Nephron (organoid): ENCODE measurements around the gene TGM3.

Experiments
- H3K27ac Mint-ChIP-seq, 3 experiments: 2 replicates each; pipeline ENCODE4 v1.8.0; 2020; ENCODE audit warnings: mixed read lengths in 3 of 3, mild to moderate bottlenecking in 2 of 3, moderate library complexity in 1 of 3
- H3K27me3 Mint-ChIP-seq: 2 replicates; pipeline ENCODE4 v1.8.0; 2021; ENCODE audit warnings: low read depth, mild to moderate bottlenecking, moderate library complexity, mixed read lengths
- H3K36me3 Mint-ChIP-seq: 2 replicates; pipeline ENCODE4 v1.8.0; 2020; ENCODE audit warnings: low read depth, mixed read lengths
- H3K4me1 Mint-ChIP-seq: 2 replicates; pipeline ENCODE4 v1.8.0; 2020; ENCODE audit warnings: mixed read lengths
- H3K4me3 Mint-ChIP-seq, 3 experiments: 2 replicates each; pipeline ENCODE4 v1.8.0; 2020; ENCODE audit warnings: mild to moderate bottlenecking in 3 of 3, mixed read lengths in 3 of 3, moderate library complexity in 2 of 3
- H3K9me3 Mint-ChIP-seq: 2 replicates; pipeline ENCODE4 v1.8.0; 2020; ENCODE audit warnings: mixed read lengths
- TF ChIP-seq, protein P1 (sequence below), 3 experiments: fragments of 200-600 bp; sonication (generic); IDR thresholded peaks; one replicate each; pipeline ENCODE4 v1.5.0; 2021; ENCODE audit warnings: antibody characterized with exemption in 3 of 3; ENCODE audit not compliant: unreplicated experiment in 3 of 3

The TGM3 gene

GRCh38 chr20:2336471-2336870 is 40.7 kb downstream of the TGM3 start:
- H3K36me3 Mint-ChIP-seq: no peaks in the 10 kb centered on the region
- TF ChIP-seq, protein P1, sequence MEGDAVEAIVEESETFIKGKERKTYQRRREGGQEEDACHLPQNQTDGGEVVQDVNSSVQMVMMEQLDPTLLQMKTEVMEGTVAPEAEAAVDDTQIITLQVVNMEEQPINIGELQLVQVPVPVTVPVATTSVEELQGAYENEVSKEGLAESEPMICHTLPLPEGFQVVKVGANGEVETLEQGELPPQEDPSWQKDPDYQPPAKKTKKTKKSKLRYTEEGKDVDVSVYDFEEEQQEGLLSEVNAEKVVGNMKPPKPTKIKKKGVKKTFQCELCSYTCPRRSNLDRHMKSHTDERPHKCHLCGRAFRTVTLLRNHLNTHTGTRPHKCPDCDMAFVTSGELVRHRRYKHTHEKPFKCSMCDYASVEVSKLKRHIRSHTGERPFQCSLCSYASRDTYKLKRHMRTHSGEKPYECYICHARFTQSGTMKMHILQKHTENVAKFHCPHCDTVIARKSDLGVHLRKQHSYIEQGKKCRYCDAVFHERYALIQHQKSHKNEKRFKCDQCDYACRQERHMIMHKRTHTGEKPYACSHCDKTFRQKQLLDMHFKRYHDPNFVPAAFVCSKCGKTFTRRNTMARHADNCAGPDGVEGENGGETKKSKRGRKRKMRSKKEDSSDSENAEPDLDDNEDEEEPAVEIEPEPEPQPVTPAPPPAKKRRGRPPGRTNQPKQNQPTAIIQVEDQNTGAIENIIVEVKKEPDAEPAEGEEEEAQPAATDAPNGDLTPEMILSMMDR (IDR thresholded peaks at IDR 0.05; ENCODE audit: unreplicated experiment in 3 of 3): no peak
- no peaks in the 10 kb centered on the region for H3K9me3 Mint-ChIP-seq
- H3K4me3 Mint-ChIP-seq: no peak overlapping the region
- H3K27me3 Mint-ChIP-seq: peaks cover 5% of the 10 kb centered on the region
- no peaks in the 10 kb centered on the region for H3K4me1 Mint-ChIP-seq
- H3K27ac Mint-ChIP-seq: no peak overlapping the region

- TF ChIP-seq, protein P1 (IDR thresholded peaks at IDR 0.05; ENCODE audit: unreplicated experiment in 3 of 3): no peak
- Mint-ChIP-seq H3K4me1 (no peaks in the 10 kb centered on the region), H3K36me3 (no peaks in the 10 kb centered on the region), H3K27me3 (peaks cover 5% of the 10 kb centered on the region), H3K4me3 (no peak overlapping the region), H3K9me3 (no peaks in the 10 kb centered on the region), H3K27ac (no peak overlapping the region)
These were observed 41.3 kb downstream of the TGM3 start for GRCh38 chr20:2337142-2337541.

GRCh38 chr20:2338411-2339066 is 42.7 kb downstream of the TGM3 start:
- Mint-ChIP-seq H3K27ac (no peak overlapping the region), H3K9me3 (peaks cover 3% of the 10 kb centered on the region), H3K4me3 (no peak overlapping the region), H3K36me3 (no peaks in the 10 kb centered on the region), H3K4me1 (no peaks in the 10 kb centered on the region), H3K27me3 (peaks cover 5% of the 10 kb centered on the region)
- TF ChIP-seq, protein P1 (IDR thresholded peaks at IDR 0.05; ENCODE audit: unreplicated experiment in 3 of 3): no peak

DNA sequence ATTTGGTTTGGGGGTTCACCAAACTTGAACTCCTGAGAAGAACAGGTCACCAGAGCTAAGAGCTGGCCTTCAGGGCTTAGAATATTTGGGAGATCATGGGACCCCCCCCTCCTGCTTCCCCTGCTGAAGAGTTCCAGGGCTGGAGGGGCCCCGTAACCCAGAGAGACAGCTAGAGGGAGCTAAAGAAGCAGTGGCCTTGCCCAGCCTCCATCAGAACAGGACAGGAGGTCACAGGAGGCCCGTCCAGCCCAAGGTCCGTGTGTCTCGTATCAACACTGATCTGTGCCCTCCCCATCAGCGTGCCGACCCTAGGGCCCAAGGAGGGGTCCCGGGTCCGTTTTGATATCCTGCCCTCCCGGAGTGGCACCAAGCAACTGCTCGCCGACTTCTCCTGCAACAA is 44.3 kb downstream of the TGM3 start:
- no peak overlapping the region for H3K27ac Mint-ChIP-seq
- TF ChIP-seq, protein P1 (IDR thresholded peaks at IDR 0.05; ENCODE audit: unreplicated experiment in 3 of 3): no peak
- H3K36me3 Mint-ChIP-seq: no peaks in the 10 kb centered on the region
- H3K4me3 Mint-ChIP-seq: no peak overlapping the region
- peaks cover 5% of the 10 kb centered on the region for H3K27me3 Mint-ChIP-seq
- H3K4me1 Mint-ChIP-seq: no peaks in the 10 kb centered on the region
- H3K9me3 Mint-ChIP-seq: peaks cover 3% of the 10 kb centered on the region

- H3K27ac Mint-ChIP-seq: no peak overlapping the region
- TF ChIP-seq, protein P1 (IDR thresholded peaks at IDR 0.05; ENCODE audit: unreplicated experiment in 3 of 3): no peak
These were observed 45.0 kb downstream of the TGM3 start for GRCh38 chr20:2340823-2341222.

DNA sequence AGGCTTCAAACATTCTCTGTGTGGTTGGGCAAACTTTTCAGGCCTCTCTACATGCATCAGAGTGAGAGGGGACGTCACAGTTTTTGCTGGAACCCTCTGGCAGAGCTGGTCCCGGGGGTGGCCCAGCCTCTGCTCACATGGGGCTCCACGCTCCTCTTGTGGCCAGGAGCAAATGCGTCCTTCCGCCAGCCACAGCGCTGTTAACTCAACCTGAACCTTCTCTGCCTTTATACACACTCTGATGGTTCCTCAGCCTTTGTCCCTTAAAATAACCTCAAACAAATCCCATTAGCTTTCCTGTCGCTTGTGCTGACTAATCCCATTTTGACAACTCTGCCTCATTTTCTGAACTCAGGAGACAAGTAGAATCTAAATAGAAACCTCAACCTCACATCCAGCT is 45.5 kb downstream of the TGM3 start:
- H3K27me3 Mint-ChIP-seq: peaks cover 5% of the 10 kb centered on the region
- peaks cover 3% of the 10 kb centered on the region for H3K9me3 Mint-ChIP-seq
- TF ChIP-seq, protein P1 (IDR thresholded peaks at IDR 0.05; ENCODE audit: unreplicated experiment in 3 of 3): no peak
- H3K36me3 Mint-ChIP-seq: no peaks in the 10 kb centered on the region
- H3K4me1 Mint-ChIP-seq: no peaks in the 10 kb centered on the region
- no peak overlapping the region for H3K4me3 Mint-ChIP-seq
- H3K27ac Mint-ChIP-seq: no peak overlapping the region

More at GRCh38 chr20:2340823-2341222, 45.0 kb downstream of the TGM3 start:
- Mint-ChIP-seq H3K9me3 (peaks cover 3% of the 10 kb centered on the region), H3K4me1 (no peaks in the 10 kb centered on the region), H3K4me3 (no peak overlapping the region), H3K36me3 (no peaks in the 10 kb centered on the region), H3K27me3 (peaks cover 5% of the 10 kb centered on the region)
